Measurements from ENCODE around the gene NINL. TPM values are rescaled to one million over a fixed set of nuclear protein-coding genes. Genes with fewer than 3 reads are reported as not detected.

Gene NINL
- total RNA-seq, 1 experiment from 2014 or later = 1.2 TPM

- Mint-ChIP-seq H3K9me3 (ENCODE audit: unreplicated experiment) (no peaks in the 10 kb centered on the region), H3K36me3 (ENCODE audit: insufficient read depth, unreplicated experiment) (no peaks in the 10 kb centered on the region), H3K4me3 (ENCODE audit: unreplicated experiment) (no peak overlapping the region), H3K4me1 (ENCODE audit: insufficient read depth, unreplicated experiment) (no peaks in the 10 kb centered on the region), H3K27me3 (ENCODE audit: insufficient read depth, unreplicated experiment) (peaks cover 12% of the 10 kb centered on the region), H3K27ac (ENCODE audit: low read depth, unreplicated experiment) (no peak overlapping the region)
- POLR2A ChIA-PET = no interaction called here
- no peak for TF ChIP-seq CTCF (IDR thresholded peaks at IDR 0.05; ENCODE audit: unreplicated experiment)
- DNase-seq (ENCODE audit: unreplicated experiment) = no peak
- no TSS peak for BruUV-seq (replicated peaks)
- intact Hi-C loops (cut with micrococcal nuclease) = no loop called here
- CTCF ChIA-PET = interaction anchor here (0.6 to 2.4 kb wide), 4 partner anchors 21 to 79 kb away, joined by 3 to 14 read pairs (median 4); no protein-coding TSS in a partner anchor
Observed at GRCh38 chr20:25461786-25462545, 123.4 kb downstream of the NINL start.

GRCh38 chr20:25461281-25461650 is 124.1 kb downstream of the NINL start:
- Mint-ChIP-seq H3K9me3 (ENCODE audit: unreplicated experiment) (no peaks in the 10 kb centered on the region), H3K4me1 (ENCODE audit: insufficient read depth, unreplicated experiment) (no peaks in the 10 kb centered on the region), H3K36me3 (ENCODE audit: insufficient read depth, unreplicated experiment) (no peaks in the 10 kb centered on the region), H3K27me3 (ENCODE audit: insufficient read depth, unreplicated experiment) (peaks cover 12% of the 10 kb centered on the region), H3K4me3 (ENCODE audit: unreplicated experiment) (no peak overlapping the region), H3K27ac (ENCODE audit: low read depth, unreplicated experiment) (no peak overlapping the region)
- intact Hi-C loops (cut with micrococcal nuclease) = no loop called here
- DNase-seq (ENCODE audit: unreplicated experiment) = no peak
- TF ChIP-seq CTCF (IDR thresholded peaks at IDR 0.05; ENCODE audit: unreplicated experiment) = no peak
- ChIA-PET CTCF (interaction anchor here (2.4 kb wide), 1 partner anchor 80 kb away, joined by 14 read pairs; no protein-coding TSS in a partner anchor), POLR2A (no interaction called here)
- BruUV-seq (replicated peaks) = no TSS peak

- Mint-ChIP-seq H3K4me1 (ENCODE audit: insufficient read depth, unreplicated experiment) (no peaks in the 10 kb centered on the region), H3K36me3 (ENCODE audit: insufficient read depth, unreplicated experiment) (no peaks in the 10 kb centered on the region), H3K27ac (ENCODE audit: low read depth, unreplicated experiment) (no peak overlapping the region), H3K27me3 (ENCODE audit: insufficient read depth, unreplicated experiment) (peaks cover 12% of the 10 kb centered on the region), H3K9me3 (ENCODE audit: unreplicated experiment) (no peaks in the 10 kb centered on the region), H3K4me3 (ENCODE audit: unreplicated experiment) (no peak overlapping the region)
- POLR2A ChIA-PET = no interaction called here
- no peak for TF ChIP-seq CTCF (IDR thresholded peaks at IDR 0.05; ENCODE audit: unreplicated experiment)
- BruUV-seq (replicated peaks) = no TSS peak
- intact Hi-C loops (cut with micrococcal nuclease) = no loop called here
- DNase-seq (ENCODE audit: unreplicated experiment) = no peak
- CTCF ChIA-PET = interaction anchor here (0.6 kb wide), 1 partner anchor 196 kb away, joined by 6 read pairs; no protein-coding TSS in a partner anchor
Observed at GRCh38 chr20:25460566-25461280, 124.6 kb downstream of the NINL start.

- intact Hi-C loops (cut with micrococcal nuclease) = no loop called here
Observed at GRCh38 chr20:25459916-25460535, 125.3 kb downstream of the NINL start.

More at GRCh38 chr20:25459916-25460535, 125.3 kb downstream of the NINL start:
- BruUV-seq (replicated peaks) = no TSS peak
- H3K27me3 Mint-ChIP-seq (ENCODE audit: insufficient read depth, unreplicated experiment) = peaks cover 12% of the 10 kb centered on the region
- no peaks in the 10 kb centered on the region for H3K9me3 Mint-ChIP-seq (ENCODE audit: unreplicated experiment)
- H3K4me3 Mint-ChIP-seq (ENCODE audit: unreplicated experiment) = no peak overlapping the region
- H3K4me1 Mint-ChIP-seq (ENCODE audit: insufficient read depth, unreplicated experiment) = no peaks in the 10 kb centered on the region
- POLR2A ChIA-PET = no interaction called here
- no peaks in the 10 kb centered on the region for H3K36me3 Mint-ChIP-seq (ENCODE audit: insufficient read depth, unreplicated experiment)
- TF ChIP-seq CTCF (IDR thresholded peaks at IDR 0.05; ENCODE audit: unreplicated experiment) = no peak
- no peak overlapping the region for H3K27ac Mint-ChIP-seq (ENCODE audit: low read depth, unreplicated experiment)
- CTCF ChIA-PET = interaction anchor here (0.6 to 0.8 kb wide), 2 partner anchors 18 to 195 kb away, joined by 3 to 6 read pairs; no protein-coding TSS in a partner anchor
- no peak for DNase-seq (ENCODE audit: unreplicated experiment)
